Measurements from ENCODE around the gene ERCC8.
A peak's percentile ranks its signal among the peaks of the same experiment; 100 is the strongest.
"Not testable (repeated sequence)": the region's sequence is repeated elsewhere in the genome, so short reads cannot be mapped to it uniquely, and the experiment has no call there.

ERCC8 gene, protein sequence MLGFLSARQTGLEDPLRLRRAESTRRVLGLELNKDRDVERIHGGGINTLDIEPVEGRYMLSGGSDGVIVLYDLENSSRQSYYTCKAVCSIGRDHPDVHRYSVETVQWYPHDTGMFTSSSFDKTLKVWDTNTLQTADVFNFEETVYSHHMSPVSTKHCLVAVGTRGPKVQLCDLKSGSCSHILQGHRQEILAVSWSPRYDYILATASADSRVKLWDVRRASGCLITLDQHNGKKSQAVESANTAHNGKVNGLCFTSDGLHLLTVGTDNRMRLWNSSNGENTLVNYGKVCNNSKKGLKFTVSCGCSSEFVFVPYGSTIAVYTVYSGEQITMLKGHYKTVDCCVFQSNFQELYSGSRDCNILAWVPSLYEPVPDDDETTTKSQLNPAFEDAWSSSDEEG
- 24.2 to 26.3 reads per million in 2 donors for total RNA-seq

DNA sequence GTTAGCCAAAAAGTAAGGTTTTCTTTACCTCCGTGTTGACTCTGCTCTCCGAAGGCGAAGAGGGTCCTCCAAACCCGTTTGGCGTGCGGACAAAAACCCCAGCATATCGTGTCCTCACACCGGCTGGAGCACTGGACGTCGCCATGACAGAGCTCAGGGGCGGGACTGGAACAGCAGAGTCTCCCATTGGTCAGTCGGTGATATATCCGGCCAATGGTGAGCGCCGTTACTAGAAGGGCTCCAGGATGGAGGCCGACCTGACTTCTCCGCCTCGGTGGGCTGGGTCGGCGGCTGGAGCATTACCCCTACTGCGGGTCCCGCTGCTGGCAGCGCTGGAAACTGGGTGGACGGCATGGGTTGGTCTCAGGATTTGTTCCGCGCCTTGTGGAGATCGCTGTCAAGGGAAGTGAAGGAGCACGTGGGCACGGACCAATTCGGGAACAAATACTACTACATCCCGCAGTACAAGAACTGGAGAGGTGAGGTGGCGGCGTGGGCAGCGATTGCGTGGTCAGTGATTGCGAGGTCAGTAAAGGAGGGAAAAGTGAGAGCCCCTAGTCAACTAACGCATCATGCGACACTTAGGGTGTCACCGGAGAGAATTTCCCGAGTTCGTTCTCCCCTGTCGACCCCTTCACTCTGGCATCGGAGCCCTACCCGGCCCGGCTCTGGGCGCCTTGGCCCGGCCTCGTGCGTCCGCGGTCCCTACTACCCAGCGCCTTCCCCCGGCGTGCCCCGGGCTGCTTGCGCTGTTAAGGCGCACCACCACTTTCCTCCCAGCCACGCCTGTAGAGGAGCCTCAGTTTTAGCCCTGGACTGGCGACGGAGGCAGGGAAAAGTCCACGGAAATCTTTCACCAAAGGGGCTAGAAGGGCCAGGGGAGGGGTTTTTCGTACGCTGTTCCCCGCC, at the start of gene ERCC8, which contains the start of gene NDUFAF2:
ERCC8 (minus strand) TSS at position 167 of the 909 bp plus-strand sequence; CDS start at position 105, 62 bp downstream.
NDUFAF2 (plus strand) TSS at position 302 of the 909 bp plus-strand sequence; CDS start at position 353, 51 bp downstream.
- peak; percentile 52 for DNase-seq

DNA sequence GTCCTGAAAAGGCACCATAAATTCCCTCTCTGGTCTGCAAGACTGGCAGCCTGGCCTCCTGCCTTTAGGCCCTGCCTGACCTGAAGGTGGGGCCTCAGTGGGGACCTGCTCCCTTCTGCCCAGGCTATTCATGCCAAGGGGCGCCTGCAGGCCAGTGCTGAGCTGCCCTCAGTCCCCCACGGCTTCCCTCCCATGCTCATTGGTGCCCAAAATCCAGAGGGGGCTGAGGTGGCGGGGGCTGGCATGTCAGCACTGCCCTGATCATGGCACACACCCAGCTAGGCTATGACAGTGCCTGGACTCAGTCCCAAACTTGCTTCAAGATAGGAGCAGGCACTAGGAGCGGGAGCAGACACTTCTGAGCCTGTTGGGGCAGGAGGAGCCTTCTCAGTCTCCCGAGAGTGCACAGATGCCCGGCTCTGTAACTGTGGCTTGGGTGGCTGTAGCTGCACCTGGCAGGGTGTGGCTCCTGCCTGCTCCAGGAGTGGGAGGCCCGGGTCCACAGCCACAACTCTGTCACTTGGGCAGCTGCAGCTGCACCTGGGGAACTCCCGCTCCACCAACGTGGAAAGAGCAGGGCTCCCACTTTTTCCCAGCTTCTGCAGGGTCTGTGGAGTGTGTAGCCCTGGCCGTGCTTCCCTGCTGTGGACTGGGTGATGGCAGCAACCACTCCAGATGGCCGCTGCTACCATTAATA, 49.2 kb upstream of the ERCC8 start:
- no peak for DNase-seq

DNA sequence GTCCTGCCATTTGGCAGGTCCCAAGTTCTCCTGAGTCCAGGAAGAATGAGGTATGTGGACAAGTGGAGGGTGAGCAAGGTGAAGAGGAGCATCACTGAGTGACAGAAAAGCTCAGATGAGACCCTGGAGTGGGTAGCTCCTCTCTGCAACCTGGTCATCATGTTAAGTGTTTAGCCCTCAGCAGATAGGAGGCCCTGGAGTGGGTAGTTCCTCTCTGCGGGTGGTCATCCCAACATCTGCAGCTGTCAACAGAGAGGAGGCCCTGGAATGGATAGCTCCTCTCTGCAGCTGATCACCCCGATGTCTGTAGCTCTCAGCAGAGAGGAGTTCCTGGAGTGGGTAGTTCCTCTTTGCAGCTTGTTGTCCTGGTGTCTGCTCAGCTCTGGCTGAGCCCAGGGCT, 48.6 kb upstream of the ERCC8 start:
- DNase-seq = no peak

DNA sequence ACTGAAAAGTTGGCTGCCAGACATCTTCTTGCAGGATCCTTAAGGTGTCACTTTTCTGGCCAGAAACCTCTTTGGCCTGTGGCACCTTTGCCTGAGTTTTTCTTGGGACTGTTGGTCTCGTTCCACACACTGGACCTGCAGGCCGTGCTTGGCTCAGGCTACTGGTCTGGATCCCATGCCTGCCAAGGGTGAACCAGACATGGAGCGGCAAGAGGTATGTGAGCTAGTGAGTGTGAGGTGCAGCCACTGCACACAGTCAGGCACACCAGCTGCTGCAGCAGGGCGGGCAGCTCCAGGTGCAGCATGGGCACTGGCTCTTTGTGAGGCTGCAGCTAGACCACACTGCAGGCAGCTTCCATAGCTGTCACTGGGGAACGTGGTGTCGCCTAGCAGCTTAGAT, 48.0 kb upstream of the ERCC8 start:
- DNase-seq = no peak

DNA sequence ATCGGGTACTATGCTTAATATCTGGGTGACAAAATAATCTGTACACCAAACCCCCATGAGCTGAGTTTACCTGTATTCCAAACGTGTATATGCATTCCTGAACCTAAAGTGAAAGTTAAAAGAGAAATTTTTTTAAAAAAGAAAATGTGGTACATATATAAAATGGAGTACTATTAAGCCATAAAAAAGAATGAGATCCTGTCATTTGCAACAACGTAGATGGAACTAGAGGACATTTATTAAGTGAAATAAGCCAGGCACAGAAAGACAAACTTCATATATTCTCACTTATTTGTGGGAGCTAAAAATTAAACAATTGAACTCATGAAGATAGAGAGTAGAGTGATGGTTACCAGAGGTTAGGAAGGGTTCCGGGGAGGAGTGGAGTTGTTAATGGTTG, 44.9 kb upstream of the ERCC8 start:
- no peak for DNase-seq

DNA sequence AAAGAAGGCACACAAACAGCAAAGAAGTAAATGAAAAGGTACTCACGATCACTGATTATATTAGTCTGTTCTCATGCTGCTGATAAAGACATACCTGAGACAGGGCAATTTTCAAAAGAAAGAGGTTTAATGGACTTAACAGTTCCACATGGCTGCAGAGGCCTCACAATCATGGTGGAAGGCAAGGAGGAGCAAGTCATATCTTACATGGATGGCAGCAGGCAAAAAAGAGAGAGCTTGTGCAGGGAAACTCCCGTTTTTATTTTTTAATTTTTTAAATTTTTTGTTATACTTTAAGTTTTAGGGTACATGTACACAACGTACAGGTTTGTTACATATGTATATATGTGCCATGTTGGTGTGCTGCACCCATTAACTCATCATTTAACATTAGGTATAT, 37.3 kb upstream of the ERCC8 start:
- not testable (repeated sequence) for DNase-seq

DNA sequence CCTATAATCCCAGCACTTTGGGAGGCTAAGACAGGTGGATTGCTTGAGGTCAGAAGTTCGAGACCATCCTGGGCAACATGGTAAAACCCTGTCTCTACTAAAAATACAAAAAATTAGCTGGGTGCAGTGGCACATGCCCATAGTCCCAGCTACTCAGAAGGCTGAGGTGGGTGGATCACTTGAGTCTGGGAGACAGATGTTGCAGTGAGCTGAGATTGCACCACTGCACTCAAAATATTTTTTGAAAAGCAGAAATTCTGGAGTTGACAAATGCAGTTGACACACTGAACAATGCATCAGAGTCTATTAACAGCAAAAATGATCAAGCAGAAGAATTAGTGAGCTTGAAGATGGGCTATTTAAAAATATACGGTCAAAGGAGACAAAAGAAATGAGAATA, 35.6 kb upstream of the ERCC8 start:
- no peak for DNase-seq

DNA sequence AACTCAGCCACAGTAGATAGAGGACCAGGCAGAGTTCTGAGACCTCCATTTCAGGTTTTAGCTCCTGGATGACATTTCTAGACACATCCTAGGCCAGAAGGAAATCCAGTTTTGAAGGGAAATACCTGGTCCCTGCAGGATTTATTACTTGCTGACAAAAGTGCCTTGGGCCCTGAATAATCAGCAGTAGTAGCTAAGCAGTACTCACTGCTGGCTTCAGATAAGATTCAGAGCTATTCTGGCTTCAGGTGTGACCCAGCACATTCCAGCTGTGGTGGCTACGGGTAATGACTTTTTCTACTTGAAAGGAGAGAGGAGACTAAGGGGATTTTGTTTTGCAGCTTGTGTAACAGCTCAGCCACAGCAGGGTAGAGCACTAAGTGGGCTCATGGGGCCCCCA, 34.1 kb upstream of the ERCC8 start:
- DNase-seq = no peak

DNA sequence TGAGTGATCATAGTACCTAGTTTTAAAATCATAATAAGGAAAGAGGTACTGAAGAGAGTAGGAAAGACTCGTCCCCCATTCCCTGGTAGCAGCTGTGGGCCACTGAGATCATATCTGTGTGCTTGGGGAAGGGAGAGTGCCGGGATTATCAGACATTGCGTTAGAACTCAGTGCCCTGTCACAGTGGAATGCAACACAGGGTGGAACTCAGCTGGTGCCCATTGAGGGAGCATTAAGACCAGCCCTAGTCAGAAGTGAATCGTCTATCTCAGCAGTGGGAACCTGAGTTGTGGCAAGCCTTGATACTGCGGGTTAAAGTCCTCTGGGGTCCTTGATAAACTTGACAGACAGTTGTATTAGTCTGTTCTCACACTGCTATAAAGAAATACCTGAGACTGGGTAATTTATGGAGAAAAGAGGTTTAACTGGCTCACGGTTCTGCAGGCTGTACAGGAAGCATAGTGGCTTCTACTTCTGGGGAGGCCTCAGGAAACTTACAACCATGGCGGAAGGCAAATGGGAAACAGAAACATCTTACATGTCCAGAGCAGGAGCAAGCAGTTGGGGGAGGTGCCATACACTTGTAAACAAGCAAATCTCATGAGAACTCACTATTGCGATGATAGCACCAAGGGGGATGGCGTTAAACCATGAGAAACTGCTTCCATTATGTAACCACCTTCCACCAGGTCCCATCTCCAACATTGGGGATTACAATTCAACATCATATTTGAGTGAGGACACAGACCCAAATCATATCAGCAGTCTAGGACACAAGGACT, 33.3 kb upstream of the ERCC8 start:
- no peak for DNase-seq

DNA sequence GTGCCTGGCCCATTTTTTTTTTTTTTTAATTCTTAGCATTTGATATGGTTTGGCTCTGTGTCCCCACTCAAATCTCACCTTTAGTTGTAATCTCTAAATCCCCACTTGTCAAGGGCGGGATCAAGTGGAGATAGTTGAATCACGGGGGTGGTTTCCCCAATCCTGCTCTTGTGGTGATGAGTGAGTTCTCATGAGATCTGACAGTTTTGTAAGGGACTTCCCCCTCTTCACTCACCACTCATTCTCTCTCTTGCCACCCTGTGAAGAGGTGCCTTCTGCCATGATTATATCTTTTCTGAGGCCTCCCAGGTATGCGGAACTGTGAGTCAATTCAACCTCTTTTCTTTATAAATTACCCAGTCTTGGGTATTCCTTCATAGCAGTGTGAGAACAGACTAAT, 27.4 kb upstream of the ERCC8 start:
- no peak for DNase-seq

DNA sequence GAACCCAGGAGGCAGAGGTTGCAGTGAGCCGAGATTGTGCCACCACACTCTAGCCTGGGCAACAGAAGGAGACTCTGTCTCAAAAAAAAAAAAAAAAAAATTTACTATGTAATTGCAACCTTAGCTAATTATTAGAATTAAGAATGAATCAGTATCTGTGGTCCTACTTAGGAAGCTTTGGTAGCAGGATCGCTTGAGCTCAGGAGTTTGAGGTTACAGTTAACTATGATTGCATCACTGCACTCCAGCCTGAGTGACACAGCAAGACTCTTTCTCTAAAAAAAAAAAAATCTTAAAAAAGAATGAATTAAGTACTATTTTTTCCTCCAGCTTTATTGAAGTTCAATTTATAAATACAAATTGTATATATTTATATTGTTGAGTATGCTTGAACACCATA, 16.8 kb upstream of the ERCC8 start:
- DNase-seq = no peak

DNA sequence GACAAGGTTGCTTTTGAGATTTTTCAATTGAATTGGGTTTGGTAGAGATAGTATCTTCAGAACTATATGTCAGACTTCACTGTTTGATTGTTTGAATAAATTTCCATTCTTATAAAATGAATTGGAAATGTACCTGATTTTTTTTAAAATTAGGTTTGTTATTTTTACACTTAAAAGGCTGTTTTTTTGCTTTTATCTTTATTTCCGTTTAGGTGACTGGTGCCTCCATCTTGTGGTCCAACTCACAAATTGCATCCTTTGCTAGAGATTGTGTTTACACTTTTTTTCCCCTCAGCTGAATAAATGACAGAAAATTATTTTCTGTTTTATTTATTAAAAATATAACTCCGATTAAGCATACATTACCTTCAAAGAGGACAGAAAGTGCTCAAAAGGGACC, 15.7 kb upstream of the ERCC8 start:
- DNase-seq = no peak

DNA sequence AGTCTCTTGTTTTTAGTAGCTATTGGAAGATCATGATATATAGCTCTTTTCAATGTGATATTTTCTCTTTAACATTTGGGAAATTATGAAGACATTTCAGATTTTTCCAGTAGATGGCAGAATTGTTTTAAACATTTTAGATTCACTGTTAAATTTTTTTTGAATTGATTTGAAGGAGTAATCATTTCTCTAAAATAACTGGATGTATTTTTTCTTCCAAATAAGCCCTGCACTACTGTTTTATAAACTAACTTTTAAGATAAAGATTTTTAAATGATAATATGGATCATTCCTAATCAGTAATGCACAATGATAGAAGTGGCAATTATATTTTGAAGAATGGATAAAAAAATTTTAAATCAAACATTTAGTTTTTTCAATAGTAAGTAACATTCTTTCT, 14.3 kb upstream of the ERCC8 start:
- no peak for DNase-seq

DNA sequence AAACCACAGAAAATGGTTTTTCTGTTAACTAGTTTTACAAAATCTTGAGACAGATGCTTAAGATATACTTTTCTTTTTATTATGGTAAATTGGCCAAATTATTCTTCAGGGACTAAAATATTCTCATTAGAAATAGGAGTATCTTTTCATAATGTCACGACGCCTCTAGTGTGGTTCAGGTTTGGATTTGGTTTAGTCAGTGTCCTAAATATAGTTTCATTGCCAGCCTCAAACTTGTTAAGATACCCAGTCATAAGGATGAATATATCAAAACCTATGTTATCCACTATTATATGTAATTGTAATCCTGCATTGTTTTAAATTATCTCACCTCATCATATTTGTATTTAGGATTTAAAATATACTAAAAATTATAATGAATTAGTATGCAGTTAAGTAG, 13.8 kb upstream of the ERCC8 start:
- no peak for DNase-seq

DNA sequence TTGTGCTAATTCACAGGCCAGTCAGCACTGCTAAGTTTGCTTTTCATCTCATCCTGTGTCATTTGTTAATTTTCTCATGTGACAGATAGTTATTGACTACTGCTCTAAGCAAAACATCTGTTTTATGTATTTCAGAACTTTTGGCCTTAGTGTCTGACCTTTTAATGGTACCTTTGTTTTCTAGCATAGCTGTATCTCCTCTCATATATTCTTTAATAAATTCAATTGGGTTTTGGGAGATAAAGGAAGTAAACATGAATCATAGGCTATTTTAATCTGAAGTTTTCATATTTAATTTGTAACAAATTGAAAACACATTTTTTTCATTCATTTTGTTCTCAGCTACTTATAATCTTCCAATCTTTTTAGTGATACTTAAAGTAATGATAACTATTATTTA, 13.2 kb upstream of the ERCC8 start:
- DNase-seq = no peak

DNA sequence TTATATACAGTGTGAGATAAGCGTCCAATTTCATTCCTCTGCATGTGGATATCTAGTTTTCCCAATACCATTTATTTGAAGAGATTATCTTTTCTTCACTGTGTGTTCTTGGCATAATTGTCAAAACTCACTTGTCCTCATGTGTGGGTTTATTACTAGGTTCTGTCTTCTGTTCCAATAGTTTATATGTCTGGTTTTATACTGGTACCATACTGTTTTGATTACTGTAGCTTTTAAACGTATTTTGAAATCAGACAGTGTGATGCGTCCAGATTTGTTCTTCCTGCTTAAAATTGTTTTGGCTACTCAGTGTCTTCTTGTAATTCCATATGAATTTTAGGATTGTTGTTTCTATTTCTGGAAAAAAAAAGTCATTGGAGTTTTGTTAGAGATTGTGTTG, 10.4 kb upstream of the ERCC8 start:
- no peak for DNase-seq

DNA sequence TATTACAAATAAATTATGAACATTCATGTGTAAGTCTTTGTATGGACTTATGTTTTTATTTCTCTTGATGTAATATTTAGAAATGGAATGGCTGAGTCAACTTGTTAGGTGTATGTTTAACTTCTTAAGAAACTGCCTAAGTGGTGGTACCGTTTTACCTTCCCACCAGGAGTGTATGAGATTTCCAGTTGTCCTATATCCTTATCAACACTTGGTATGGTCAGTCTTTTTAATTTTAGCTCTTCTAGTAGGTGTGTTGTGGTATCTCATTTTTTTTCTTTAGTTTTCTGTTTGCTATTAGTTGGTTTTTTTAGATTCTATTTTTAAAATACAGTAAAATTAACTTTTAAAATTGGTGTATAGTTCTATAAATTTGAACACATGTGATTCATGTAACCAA, 3.9 kb upstream of the ERCC8 start:
- DNase-seq = no peak

DNA sequence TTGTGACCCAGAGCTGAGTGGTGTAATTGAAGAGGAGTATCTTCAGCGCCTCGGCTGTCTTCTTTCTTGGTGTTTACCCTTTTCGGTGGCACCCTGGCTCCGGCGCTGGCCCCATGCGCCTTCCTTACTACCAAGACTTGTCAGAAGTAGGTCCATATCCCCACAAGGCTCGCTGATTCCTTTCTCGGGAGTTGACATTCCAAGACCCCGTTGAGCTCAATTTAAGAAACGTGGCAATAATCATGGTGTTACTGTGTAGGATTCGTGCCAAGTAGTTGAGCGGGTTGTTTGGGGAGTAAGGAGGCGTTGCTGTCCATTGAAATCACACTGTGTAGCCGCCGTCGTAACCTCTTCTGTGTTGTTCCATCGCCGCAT, 930 bp upstream of the ERCC8 start:
- no peak for DNase-seq

DNA sequence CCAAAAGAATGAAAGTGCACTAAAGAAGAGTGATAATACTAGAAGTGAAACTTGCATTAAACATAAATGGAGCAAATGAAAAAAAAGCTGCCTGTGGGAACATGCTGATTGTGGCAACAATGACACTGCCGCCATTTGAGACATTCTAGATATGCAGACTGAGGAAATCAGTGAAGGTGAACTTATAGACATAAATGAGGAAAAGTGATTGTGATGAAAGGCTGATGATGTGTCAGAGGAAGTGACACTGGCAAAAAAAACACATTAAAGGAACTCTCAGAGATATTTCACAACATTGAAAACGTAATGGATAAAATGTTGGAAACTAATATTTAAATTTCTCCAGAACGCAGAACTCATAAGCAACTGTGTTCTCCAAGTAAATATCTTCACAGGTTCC, 1.2 kb downstream of the ERCC8 start:
- no peak for DNase-seq

DNA sequence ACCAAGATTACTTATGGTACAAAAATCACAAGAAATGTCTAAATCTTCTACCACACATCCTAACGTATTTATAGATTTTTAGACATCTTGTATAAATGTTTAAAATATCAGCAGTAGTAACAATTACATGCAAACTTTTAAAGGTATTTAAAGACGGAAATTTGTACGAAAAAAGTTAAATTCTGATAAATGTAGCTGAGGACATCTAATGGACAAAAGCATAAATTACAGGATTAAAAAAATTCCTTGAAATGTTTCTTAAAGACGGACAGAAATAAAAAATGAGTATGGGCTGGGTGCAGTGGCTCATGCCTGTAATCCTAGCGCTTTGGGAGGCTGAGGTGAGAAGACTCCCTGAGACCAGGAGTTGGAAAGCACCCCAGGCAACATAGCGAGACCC, 15.8 kb downstream of the ERCC8 start:
- DNase-seq = no peak

DNA sequence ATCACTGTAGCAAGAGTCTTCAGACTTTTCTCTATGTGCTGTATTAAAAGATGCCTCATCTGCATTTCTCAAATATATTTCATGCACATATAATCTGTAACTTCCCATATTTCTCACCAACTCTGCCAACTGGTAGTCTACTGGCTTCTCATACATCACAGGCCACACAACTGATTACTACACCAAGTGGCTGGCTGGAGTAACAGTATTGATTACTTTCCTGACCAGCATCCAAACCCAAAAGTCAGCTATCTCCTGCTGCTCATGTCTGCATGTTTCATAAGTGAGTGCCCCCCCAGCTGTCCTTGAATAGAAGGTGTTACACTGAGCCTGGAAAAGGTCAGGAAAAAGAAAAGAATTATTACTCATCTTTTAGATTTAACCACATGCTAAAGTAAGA, 17.4 kb downstream of the ERCC8 start:
- no peak for DNase-seq

DNA sequence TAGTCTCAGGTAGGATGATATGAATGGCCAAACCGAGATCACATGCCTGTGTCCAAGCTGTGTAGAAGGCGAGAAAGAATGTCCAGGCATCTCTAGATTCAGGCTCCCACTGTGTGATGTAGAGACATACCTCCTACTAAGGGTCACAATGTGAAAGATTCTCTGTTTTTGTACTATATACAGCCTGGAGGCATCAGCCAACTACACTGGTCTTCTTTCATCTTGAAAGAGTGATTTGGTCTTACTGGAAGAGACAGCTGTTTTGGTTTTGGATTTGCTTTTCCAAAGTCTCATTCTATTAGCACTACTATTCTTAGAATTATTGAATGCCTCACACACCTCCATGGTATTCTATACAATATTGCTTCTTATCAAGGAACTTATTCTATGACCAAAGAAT, 26.4 kb downstream of the ERCC8 start:
- no peak for DNase-seq

DNA sequence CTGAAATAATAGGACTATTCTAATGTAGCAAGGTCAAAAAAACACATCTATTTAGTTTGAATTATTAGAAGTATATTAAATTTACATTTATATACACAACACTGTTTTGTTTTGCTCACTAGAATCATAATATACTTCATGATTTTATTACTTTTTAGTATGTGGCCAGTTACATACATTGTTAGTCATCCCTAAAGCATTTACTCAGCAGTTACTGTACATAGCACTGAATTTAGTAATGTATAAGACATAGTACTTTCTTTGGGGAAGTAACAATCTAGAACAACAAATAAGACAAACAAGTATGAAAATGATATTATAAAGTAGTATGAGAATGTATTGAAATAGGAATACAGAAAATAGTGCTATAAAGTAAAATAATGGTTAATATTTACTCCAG, 28.2 kb downstream of the ERCC8 start:
- DNase-seq = no peak

Data from activated gamma-delta T cell (primary cell).